MV-4-11 (cell line): ENCODE results near the gene GFM1.
A peak's percentile ranks its signal among the peaks of the same experiment; 100 is the strongest.

Experiments used
- DNase-seq: peaks from one replicate; lab custom pipeline; 2025; lab: John Stamatoyannopoulos, UW

GFM1 gene

DNA sequence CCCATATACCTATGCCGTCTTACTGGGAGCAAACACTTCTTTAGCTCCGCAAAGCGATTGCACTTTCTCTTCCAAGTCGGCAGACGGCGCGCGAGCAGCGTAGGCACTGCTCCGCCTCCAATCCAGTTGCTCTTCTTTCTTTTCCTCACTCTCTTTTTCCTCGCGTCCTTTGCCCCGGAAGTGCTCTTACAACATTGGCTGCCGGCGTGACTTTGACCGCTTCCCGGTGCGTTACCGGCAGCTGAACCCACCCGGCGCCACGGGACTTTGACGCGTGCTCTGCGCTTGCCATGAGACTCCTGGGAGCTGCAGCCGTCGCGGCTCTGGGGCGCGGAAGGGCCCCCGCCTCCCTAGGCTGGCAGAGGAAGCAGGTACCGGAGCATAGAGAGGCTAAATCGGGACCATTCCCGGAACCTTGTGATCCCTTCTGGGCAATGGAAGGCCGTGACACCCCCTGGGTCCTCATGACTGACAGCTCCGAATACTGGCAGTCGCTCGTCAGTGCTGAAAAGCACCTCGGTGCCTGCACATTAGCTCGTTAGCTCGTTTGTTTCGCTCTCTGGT, at the start of gene GFM1:
GFM1 (plus strand) TSS at position 183 of the 564 bp plus-strand sequence; CDS start at position 291, 108 bp downstream.
- DNase-seq: peak; percentile 94

DNA sequence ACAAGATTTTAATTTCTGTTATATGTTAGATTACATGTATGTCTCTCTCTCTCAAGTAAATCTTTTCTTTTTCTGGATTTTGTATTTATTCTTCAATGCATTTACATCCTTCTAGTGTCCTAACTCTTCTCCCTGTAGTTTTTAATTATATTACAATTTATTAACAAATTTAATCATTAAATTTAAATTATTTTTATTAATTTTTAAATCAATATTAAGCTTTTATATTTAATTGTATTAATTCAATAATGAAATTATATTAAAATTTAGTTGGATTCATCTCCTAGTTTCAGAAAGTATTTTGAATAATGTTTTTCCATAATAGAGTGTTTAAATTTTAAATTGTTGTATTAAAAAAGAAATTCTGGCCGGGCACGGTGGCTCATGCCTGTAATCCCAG, 43.5 kb upstream of the GFM1 start:
- no peak for DNase-seq

DNA sequence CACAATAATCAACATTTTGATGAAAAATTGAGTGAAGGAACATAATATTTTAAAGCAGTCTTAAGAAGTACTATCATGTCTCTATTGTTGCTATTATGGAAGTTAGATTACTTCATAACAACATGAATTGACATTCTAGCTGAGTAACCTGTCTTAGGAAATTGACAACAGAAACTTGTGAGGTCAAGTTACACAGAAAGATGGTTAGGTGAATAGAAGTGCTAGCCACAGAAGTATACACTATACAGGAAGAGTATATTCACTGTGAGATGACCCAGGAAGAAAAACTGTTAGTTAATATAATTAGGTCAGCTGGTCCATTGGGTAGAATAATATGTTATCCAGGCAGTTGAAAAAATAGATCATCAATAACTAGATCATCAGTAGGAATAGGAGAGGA, 42.1 kb upstream of the GFM1 start:
- DNase-seq: no peak

DNA sequence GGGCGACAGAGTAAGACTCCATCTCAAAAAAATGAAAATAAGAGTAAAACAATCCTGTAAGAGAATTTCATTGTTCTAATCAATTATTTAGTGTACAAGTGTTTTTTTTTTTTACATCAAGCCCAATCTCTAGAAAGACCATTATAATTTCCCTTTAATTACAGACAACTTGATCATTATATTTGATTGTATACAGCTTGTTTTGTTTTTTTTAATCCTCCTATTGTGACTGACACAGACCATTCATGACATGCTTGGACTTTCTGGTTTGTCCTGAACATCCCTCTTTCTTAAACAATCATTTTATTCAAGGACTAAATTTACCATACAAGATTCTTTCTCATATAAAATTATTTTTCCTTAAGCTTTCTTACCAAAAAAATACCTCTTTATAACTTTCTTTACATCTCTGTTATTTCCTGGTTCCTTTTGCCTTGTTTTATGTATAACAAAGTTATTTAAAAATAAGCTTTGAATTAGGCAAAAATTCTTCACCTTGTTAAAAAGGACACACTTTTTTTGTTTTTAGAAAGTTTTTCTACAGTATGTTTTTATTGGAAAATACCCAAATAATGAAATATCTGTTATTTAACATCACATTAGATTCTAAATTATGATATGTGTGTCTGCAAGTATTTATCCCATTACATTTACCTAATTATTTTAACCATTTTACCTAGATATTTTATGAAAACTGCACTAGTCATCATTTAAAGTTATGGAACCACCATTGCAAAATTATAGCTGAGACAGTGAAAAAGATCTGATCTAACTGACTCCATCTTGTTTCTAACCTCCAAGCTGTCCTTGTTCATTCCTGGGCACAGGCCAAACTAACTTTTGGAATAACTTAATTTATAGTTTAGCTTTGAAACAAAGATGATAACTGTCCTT, 26.1 kb upstream of the GFM1 start:
- DNase-seq: no peak

DNA sequence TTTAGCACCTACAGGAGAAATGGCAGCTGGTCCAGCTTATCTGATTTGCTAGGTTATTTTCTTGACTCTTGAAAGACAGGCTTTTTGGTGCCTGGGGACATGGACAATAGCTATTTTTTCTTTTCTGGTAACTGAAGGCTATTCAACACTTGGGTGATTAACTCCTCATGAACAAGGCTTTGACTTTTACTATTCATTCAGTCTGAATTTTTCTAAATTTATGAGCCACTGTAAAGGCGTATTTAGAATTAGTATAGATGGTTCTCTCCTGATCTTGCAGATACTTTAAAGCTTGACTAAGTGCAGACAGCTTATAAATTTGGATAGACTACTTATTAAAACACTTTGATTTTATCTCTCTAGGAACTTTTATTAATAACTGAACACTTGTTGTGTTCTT, 18.4 kb upstream of the GFM1 start:
- DNase-seq: no peak

DNA sequence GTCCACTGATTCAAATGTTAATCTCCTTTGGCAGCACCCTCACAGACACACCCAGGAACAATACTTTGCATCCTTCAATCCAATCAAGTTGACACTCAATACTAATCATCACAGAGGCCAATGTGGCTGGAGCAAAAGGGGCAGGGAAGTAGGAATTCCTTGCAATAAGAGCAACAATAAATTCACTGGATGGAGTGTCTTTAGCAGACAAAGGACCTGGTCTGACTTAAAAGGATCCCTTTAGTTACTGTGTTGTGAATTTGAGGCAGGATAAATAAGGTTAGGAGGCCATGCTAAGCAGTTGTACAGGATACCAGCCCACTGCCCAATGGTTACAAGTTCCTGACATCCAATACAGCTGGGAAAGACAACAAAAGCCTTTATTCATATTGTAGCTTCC, 12.3 kb upstream of the GFM1 start:
- no peak for DNase-seq

DNA sequence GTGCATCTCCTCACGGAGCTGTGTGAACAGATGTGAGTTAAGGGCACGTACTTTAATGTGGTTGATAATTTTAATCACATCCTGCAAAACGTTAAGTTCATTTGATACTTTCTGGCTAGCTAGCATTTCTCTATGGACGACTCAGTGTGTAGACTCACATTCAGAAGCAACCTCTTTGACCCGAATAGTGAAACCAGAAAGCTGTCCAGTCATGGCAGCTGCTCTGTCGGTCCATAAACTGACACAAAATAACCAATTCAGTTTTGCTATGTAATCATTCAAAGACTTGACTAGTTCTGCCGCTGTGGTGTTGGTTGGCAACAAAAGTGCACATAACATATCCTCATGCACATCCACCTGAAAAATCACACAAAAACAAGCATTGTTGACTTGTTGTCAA, 3.7 kb upstream of the GFM1 start:
- DNase-seq: no peak

DNA sequence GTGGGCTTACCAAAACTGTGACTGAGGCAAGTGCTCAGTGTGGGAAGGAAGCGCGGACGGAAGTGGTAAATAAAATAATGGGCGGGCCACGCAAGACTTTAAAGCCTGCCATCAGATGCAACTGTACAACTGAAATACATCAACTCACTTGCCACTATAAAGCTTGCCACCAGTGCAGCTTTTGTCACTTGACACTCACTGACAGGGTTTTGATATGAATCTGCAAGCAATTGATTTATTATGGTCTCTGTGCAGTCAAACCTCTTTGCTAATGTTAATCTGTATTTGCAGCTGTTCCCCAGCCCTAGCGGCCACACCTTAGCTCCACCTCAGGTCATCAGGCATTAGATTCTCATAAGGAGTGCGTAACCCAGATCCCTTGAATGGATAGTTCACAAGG, 2.3 kb upstream of the GFM1 start:
- no peak for DNase-seq

DNA sequence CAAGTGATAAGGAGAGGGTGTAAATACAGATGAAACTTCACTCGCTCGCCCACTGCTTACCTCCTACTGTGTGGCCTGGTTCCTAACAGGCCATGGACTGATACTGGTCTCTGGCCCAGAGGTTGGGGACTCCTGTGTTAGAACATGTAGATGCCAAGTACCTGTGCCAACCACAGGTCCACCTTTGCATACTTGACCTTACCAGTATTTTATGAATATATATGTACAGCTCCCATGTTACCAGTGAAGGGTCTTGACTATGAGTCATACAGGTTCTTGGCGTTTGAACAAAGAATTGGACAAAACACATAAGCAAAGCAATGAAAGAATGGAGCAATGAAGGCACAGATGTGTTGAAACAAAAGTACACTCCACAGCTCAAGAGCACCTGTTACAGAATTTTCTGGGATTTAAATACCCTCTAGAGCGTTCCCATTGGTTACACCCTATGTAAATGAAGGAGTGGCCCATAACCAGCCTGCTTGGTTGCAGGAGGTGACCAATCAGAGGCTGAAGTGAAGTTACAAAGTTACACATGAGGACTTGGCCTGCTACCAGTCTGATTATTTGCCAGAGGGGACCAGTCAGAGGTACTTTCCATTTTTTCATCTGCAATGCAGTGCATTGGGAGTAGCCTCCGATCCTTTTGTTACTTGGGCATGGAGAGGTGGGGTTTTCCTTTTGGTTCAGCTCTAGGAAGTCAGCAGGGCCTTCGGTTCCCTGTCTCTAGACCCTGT, 1.7 kb upstream of the GFM1 start:
- DNase-seq: no peak

DNA sequence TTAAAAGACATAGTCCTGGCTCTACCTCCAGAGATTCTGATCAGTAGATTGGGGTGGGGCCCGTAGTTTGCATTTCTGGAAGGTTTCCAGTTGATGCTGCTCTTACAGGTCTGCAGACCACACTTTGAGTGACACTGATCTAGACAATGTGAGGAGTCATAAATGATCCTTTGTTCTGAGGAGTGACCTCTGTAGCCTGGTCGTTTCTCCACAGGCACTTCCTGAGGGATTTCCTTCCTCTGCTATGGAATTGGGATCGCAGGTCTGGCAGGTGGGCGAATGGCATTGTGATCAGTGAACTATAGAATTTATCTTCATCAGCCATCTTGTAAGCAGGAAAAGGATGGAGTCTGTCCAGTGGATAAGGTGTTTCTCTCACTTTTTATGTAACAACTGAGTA, 5.5 kb downstream of the GFM1 start:
- DNase-seq: no peak

DNA sequence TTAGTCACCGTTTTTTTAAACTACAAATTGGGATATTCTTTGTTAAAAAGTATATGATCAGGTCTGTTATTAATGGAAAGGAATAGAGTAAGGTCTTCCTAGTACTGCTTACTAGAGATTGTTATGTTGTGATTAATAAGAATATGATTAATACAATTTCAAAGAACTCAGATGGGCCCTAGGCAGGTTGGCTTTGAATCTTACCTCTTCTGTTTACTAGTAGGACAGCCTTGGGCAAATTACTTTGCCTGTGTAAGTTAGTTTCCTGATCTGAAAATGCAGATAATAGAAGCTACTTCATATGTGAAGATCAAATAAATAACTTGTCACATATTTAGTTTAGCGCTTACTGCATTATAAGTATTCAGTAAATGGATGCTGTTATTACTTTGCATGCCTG, 6.9 kb downstream of the GFM1 start:
- DNase-seq: no peak

DNA sequence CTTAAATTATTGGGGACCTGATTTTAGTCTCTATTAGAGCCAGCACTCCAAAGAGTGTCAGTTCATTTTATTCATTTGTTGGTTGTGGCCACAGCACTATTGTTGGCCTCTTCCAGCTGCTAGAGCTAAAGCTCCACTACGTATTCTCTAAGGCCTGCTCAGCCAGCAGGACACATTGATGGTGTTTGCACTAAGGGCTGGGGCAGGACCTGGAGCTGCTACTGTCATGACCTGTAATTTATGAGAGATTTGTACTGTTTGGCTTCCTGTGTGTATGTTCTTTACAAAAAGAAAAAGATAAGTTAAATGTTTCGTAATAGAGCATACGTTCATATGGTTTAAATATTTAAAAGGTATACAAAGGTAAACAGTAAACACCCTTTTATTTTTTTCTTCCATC, 8.1 kb downstream of the GFM1 start:
- no peak for DNase-seq

DNA sequence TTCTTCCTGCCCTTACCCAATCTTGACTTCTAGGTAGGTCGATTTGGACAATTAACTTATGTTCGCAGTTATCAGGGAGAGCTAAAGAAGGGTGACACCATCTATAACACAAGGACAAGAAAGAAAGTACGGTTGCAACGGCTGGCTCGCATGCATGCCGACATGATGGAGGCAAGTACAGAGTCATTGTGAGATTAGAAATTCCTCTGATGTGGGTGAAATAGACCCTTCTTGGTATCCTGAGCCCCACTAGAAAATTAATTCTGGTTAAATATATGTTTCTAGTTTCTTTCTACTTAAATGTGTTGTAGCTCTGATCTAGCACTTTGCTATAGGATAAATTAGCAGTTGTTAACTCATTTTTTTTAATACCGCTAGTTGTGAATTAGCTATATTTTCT, 14.6 kb downstream of the GFM1 start:
- no peak for DNase-seq

DNA sequence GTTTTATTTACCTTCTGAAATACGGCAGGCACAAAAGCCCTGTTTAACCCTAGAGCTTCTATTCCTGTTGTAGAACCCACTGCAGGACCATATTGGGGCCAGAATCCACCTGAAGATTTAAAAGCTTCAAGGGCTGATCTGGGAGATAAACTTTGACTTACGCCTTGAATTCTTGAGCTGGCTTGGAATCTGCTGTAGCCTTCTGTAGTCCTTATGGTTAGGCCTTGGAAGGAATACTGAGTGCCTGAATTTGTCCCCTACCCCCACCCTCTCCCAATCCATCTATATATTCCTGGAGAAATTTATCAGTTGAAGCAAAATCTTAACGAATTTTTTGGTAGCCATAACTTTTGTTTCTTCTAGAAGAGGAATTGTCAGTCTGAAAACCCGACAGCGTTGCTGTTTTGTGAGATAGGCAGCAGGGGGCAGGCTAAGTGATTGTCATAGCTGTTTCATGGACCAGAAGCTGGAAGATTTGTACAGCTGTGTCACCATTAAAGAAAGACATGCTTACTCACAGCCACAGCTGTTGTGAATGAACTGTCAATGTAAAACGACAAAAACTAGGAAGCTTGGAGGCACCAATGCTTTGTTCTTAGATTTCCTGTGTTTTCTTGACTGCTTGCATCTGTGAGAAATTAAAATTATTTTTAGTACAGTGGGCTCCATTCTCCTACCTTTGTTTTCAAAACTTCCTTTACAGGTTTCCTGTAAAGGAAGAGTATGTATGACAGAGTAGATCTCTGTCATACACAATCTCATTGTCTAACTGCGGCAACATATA, 15.3 kb downstream of the GFM1 start:
- DNase-seq: peak; percentile 66

DNA sequence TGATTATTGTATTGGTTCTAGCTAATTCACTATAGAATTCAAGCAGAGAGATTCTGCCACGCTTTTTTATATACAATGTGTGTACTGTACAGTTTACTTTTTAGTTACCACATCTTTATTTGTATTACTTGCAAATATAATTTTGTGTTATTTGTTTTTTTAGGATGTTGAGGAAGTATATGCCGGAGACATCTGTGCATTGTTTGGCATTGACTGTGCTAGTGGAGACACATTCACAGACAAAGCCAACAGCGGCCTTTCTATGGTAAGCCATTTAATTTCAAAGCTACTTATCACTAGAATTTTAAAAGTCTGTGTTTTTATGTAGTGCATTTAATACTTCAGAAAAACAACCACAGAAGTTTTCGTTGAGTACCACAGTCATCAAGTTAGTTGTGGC, 16.4 kb downstream of the GFM1 start:
- no peak for DNase-seq

DNA sequence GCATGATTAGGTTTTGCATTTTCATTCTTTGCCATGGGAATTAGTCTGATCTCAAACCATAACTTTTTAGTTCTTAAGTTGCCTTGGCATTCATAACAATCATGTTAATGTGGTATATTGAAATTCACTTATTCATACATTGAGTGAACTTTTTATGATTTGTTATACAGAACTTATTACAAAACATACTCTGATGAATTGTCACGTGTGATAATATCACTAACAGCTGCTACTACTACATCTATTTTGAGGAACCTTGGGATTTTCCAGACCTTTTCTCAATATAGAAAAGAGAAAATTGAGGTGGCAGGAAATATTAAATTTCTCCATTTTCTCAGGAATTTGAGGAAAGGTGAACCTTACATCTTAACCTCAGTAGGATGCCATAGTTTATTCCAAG, 18.9 kb downstream of the GFM1 start:
- no peak for DNase-seq

DNA sequence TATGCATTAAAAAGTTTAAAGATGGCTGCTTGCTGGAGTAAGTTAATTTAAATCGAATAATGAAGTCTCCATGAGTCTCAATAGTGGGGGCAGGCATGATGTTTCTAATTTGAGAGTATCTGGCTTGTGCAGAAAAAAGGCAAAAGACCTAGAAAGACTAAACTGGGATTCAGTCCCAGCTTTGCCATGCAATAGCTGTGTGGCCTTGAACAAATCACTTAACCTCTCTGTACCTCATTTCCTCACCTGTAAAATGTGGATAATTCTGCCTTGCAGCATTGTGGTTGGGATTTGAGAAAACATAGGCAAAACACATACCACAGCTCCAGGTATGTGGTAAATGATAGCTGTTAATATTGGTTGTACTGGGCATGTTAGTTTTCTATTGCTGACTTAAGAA, 19.5 kb downstream of the GFM1 start:
- no peak for DNase-seq

DNA sequence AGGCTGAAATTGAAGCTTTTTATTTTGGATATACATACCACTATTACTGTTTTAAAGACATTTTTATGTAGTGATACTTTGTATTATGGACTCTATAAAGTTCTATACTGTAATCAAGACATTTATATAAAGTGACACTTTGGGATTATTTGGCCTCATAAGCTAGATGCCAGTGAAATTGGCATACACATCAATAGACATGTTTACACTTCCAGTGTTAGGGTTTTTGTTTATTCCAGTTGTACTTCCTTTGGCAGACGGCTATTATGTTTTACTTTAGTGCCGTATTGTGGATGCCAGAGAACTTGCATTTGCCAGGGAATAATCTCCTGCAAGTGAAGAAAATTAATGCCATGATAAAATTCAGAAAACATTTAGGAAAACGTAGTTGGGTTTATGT, 22.1 kb downstream of the GFM1 start:
- no peak for DNase-seq

DNA sequence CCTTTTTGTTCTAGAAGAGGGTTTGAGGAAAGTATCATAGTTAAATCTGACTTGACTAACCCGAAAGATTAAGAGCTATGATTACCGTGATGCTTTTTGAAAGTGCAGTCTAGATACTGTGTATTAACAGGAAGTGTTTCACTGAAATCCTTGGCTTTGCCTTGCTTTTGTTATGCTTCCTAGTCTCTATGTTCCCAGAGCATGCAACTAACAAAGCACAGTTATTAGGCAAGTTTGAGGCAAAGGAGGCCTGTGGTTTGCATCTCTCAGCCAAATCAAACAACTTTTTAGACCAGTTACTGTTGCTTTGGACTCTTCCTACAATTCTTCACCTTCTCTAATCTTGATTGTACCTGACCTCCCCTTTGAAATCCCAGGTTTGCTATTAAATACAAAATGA, 24.2 kb downstream of the GFM1 start:
- DNase-seq: no peak

DNA sequence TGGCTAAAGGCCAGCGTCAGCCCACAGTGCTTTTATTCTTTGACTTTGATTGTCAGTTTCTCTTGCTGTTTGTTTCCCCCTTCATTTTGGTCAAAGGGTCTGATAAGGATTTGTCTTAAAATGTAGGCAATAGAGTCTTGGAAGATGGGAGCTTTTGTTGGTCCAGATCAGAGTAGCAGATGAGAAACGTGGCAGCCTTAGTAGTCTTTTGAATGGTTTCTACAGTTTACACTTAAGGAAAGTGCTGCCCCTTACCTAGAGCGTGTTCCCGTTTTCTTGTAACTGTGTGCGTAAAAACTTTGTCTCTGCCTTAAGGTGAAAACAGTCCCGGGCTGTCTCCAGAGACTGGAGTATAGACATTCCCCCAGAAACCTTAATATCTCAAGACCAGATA, 27.5 kb downstream of the GFM1 start:
- DNase-seq: no peak

DNA sequence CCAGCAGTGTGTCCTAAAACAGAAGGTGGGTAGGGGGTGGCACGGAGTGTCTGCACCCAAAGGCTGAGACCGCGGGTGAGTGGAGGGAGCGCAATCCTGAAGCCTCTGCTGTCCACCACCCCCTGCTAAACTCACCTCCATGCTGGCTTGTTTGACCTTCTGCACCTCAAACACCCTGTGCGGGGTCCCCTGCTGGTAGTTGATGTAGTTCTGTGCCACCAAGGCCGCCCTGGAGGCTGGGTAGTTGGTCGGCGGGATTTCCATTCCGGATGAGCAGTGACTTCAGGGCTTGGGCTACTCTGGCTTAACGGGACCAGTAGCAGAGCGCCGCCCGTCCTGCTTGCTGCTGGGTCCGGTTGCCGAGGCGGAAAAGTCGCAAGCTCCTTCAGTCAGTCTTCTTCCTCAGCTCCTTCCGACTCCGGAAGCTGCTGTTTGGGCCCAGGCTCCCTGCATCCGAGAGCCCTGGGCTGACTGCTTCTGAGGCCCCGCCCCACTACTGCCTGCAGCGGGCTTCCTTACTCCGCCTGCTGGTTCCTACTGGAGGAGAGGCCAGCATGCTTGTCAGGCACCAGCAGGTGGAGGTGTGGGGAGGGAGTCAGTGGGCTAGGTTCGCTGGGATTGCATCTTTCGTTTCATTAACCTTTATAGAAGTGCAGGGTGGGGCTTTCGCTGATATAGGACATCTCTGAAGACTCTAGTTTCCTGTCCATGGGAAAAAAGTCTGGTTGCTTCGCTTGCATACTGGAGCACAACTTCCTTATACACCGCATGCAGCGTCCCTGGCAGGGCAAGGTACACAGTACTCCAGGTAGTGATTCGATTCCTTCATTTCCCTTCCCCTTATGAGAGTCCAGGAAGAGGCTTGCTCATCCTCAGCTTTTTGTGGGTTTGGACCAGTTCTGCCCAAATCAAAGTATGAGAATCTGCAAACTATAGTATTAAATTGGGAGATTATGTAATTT, 28.2 kb downstream of the GFM1 start, which contains the start of gene LXN:
LXN (minus strand) TSS at position 434 of the 962 bp plus-strand sequence; CDS start at position 264, 170 bp downstream.
- DNase-seq: peak; percentile 77
